HL-60 (cell line): Measurements from ENCODE around the gene MYBPHL.

Experiments used
- POLR2AphosphoS5 ChIP-seq: IDR thresholded peaks from 2 replicates; pipeline ENCODE4 v1.6.1; 2012; ENCODE audit warnings: low read depth
- TF ChIP-seq, protein P1 (sequence below): IDR thresholded peaks from one replicate; pipeline ENCODE4 v1.5.1; 2011; ENCODE audit warnings: low read length, control low read depth, inconsistent platforms; ENCODE audit not compliant: insufficient read depth
- TF ChIP-seq, protein P2 (sequence below): IDR thresholded peaks from 2 replicates; pipeline ENCODE4 v1.6.1; 2012; ENCODE audit warnings: low read depth; ENCODE audit not compliant: insufficient replicate concordance

DNA sequence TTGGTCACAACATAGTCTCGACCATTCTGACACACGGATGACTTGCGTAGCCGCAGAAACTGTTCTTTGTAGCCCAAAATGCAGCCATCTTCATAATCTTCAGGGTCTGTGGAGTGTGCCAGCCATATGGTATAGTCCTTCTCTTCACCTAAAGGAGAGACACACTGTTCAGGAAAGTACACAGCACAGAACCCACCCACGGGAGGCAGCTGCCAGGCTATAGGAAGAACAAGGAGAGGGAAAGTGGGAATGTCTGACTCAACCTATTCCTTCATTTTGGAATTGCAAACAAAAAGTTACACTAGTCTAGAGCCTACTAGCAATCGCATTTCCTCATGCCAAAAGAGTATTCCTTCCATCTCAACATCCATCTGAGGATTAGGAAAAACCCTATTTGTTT lies 16.2 kb upstream of the MYBPHL start:
- TF ChIP-seq, protein P1, sequence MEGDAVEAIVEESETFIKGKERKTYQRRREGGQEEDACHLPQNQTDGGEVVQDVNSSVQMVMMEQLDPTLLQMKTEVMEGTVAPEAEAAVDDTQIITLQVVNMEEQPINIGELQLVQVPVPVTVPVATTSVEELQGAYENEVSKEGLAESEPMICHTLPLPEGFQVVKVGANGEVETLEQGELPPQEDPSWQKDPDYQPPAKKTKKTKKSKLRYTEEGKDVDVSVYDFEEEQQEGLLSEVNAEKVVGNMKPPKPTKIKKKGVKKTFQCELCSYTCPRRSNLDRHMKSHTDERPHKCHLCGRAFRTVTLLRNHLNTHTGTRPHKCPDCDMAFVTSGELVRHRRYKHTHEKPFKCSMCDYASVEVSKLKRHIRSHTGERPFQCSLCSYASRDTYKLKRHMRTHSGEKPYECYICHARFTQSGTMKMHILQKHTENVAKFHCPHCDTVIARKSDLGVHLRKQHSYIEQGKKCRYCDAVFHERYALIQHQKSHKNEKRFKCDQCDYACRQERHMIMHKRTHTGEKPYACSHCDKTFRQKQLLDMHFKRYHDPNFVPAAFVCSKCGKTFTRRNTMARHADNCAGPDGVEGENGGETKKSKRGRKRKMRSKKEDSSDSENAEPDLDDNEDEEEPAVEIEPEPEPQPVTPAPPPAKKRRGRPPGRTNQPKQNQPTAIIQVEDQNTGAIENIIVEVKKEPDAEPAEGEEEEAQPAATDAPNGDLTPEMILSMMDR: no peak
- TF ChIP-seq POLR2AphosphoS5: no peak
- TF ChIP-seq, protein P2, sequence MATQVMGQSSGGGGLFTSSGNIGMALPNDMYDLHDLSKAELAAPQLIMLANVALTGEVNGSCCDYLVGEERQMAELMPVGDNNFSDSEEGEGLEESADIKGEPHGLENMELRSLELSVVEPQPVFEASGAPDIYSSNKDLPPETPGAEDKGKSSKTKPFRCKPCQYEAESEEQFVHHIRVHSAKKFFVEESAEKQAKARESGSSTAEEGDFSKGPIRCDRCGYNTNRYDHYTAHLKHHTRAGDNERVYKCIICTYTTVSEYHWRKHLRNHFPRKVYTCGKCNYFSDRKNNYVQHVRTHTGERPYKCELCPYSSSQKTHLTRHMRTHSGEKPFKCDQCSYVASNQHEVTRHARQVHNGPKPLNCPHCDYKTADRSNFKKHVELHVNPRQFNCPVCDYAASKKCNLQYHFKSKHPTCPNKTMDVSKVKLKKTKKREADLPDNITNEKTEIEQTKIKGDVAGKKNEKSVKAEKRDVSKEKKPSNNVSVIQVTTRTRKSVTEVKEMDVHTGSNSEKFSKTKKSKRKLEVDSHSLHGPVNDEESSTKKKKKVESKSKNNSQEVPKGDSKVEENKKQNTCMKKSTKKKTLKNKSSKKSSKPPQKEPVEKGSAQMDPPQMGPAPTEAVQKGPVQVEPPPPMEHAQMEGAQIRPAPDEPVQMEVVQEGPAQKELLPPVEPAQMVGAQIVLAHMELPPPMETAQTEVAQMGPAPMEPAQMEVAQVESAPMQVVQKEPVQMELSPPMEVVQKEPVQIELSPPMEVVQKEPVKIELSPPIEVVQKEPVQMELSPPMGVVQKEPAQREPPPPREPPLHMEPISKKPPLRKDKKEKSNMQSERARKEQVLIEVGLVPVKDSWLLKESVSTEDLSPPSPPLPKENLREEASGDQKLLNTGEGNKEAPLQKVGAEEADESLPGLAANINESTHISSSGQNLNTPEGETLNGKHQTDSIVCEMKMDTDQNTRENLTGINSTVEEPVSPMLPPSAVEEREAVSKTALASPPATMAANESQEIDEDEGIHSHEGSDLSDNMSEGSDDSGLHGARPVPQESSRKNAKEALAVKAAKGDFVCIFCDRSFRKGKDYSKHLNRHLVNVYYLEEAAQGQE: no peak
